ENCODE measurements around the gene PNPLA5.

The PNPLA5 gene

DNA sequence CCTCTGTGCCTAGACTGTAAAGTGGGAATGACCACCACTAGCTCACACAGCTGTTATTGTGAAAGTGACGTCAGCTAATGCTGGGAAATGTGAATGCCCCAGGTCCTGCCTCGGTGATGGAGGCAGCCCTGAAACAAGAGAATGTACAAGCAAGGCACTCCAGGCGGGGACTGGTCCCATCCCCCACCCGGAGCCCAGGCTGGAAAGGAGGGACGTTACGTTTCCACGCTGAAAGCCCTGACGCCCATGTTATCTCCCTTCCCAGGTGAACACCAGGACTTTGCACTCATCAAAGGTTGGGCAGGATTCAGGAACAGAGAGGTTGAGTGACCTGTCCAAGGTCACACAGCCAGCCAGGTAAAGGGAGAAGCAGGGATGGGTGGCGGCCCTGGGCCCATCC is 30.3 kb downstream of the PNPLA5 start:
- no peak overlapping the region for H3K4ac ChIP-seq (ENCODE audit: low read length)
- peak overlapping the region; percentile 21 for H3K14ac ChIP-seq (ENCODE audit: low read length)
- peaks cover 4% of the 10 kb centered on the region for H3K79me1 ChIP-seq (ENCODE audit: low read depth, low read length)
- H3K27ac ChIP-seq (replicated peaks; ENCODE audit: low read length) = no peak overlapping the region
- no peak overlapping the region for H2AK5ac ChIP-seq (ENCODE audit: low read depth, low read length)
- peaks cover 4 to 7% of the 10 kb centered on the region in 2 donors for H3K4me1 ChIP-seq (ENCODE audit: control insufficient read depth in 2 of 2, insufficient read depth in 1 of 2, low read depth in 1 of 2, low read length in 2 of 2)
- DNase-seq (ENCODE audit: low spot score) = no peak
- H3K27me3 ChIP-seq (ENCODE audit: control insufficient read depth in 3 of 3, insufficient read depth in 3 of 3, low read depth in 1 of 3, low read length in 3 of 3) = no peaks in the 10 kb centered on the region
- no peak overlapping the region for H2BK15ac ChIP-seq (ENCODE audit: low read length)
- no peak overlapping the region for H4K8ac ChIP-seq (ENCODE audit: low read depth, low read length)
- no peak overlapping the region for H3K23ac ChIP-seq (ENCODE audit: low read depth, low read length, poor library complexity)
- peak overlapping the region; percentile 63 for H3K4me2 ChIP-seq (ENCODE audit: insufficient read depth, low read length, poor library complexity, severe bottlenecking)
- no peak overlapping the region for H2BK5ac ChIP-seq (ENCODE audit: low read length)
- H3K9ac ChIP-seq (ENCODE audit: low read depth, low read length, poor library complexity) = peak overlapping the region; percentile 4
- H2BK120ac ChIP-seq (ENCODE audit: low read depth, low read length) = no peak overlapping the region
- H3K4me3 ChIP-seq (ENCODE audit: low read length in 2 of 2) = peak overlapping the region; percentile 85 to 93
- H3K18ac ChIP-seq (ENCODE audit: low read length) = no peak overlapping the region
- no CpG with 5 or more reads among the region's 9 CpGs for WGBS, 2 donors (ENCODE audit: extremely low coverage in 2 of 2, insufficient read length in 2 of 2, insufficient replicate concordance in 1 of 2)
- H4K91ac ChIP-seq (ENCODE audit: low read depth, low read length, poor library complexity) = no peak overlapping the region
- H2BK12ac ChIP-seq (ENCODE audit: low read length) = no peak overlapping the region
- peak overlapping the region; percentile 98 for H2AFZ ChIP-seq (ENCODE audit: low read length)
- H3K9me3 ChIP-seq (replicated peaks in 1 of 2; ENCODE audit: control insufficient read depth in 2 of 2, insufficient read depth in 1 of 2, low read depth in 1 of 2, low read length in 2 of 2) = peaks cover under 1 to 5% of the 10 kb centered on the region in 2 donors
- H3K36me3 ChIP-seq (replicated peaks in 1 of 2; ENCODE audit: control insufficient read depth in 2 of 2, insufficient read depth in 2 of 2, low read length in 2 of 2) = no peaks in the 10 kb centered on the region

GRCh38 chr22:43860831-43861230 is 31.0 kb downstream of the PNPLA5 start:
- Histone ChIP-seq H2BK12ac (ENCODE audit: low read length) (no peak overlapping the region), H2BK15ac (ENCODE audit: low read length) (no peak overlapping the region), H3K4me1 (ENCODE audit: control insufficient read depth in 2 of 2, insufficient read depth in 1 of 2, low read depth in 1 of 2, low read length in 2 of 2) (peaks cover 4 to 7% of the 10 kb centered on the region in 2 donors), H3K4me3 (ENCODE audit: low read length in 2 of 2) (peak overlapping the region in 1 of 2 donors; percentile 85), H3K18ac (ENCODE audit: low read length) (no peak overlapping the region), H2AK5ac (ENCODE audit: low read depth, low read length) (no peak overlapping the region), H2BK5ac (ENCODE audit: low read length) (no peak overlapping the region), H2BK120ac (ENCODE audit: low read depth, low read length) (no peak overlapping the region), H3K4me2 (ENCODE audit: insufficient read depth, low read length, poor library complexity, severe bottlenecking) (no peak overlapping the region), H3K14ac (ENCODE audit: low read length) (no peak overlapping the region), H3K9me3 (replicated peaks in 1 of 2; ENCODE audit: control insufficient read depth in 2 of 2, insufficient read depth in 1 of 2, low read depth in 1 of 2, low read length in 2 of 2) (peaks cover 3 to 7% of the 10 kb centered on the region in 2 donors), H3K79me1 (ENCODE audit: low read depth, low read length) (peaks cover 4% of the 10 kb centered on the region), H3K9ac (ENCODE audit: low read depth, low read length, poor library complexity) (no peak overlapping the region), H3K4ac (ENCODE audit: low read length) (no peak overlapping the region), H3K36me3 (replicated peaks in 1 of 2; ENCODE audit: control insufficient read depth in 2 of 2, insufficient read depth in 2 of 2, low read length in 2 of 2) (no peaks in the 10 kb centered on the region), H3K27ac (replicated peaks; ENCODE audit: low read length) (no peak overlapping the region), H2AFZ (ENCODE audit: low read length) (no peak overlapping the region), H3K23ac (ENCODE audit: low read depth, low read length, poor library complexity) (no peak overlapping the region), H4K91ac (ENCODE audit: low read depth, low read length, poor library complexity) (no peak overlapping the region), H3K27me3 (ENCODE audit: control insufficient read depth in 3 of 3, insufficient read depth in 3 of 3, low read depth in 1 of 3, low read length in 3 of 3) (no peaks in the 10 kb centered on the region), H4K8ac (ENCODE audit: low read depth, low read length) (no peak overlapping the region)
- DNase-seq (ENCODE audit: low spot score) = no peak
- no CpG with 5 or more reads among the region's 12 CpGs for WGBS, 2 donors (ENCODE audit: extremely low coverage in 2 of 2, insufficient read length in 2 of 2, insufficient replicate concordance in 1 of 2)

DNA sequence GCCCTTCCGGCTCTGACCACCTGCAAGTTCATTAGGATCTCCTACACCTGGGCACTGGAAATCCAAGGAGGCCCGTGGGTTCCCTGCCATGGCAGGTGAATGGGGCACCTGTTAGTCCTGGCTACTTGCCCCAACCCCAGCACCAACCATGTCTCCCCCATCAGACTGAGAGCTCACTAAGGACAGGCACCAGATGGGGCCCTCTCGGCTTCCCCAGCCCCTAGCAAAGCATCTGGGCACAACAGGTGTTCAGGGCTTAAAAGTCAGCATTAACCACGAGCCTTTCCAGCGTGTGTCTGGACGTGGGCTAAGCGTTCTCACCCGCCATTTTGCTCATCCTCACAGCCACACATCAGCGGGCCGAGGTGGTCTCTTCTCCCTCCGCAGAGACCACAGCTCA is 31.7 kb downstream of the PNPLA5 start:
- Histone ChIP-seq H3K14ac (ENCODE audit: low read length) (no peak overlapping the region), H3K4me2 (ENCODE audit: insufficient read depth, low read length, poor library complexity, severe bottlenecking) (no peak overlapping the region), H3K79me1 (ENCODE audit: low read depth, low read length) (peaks cover 4% of the 10 kb centered on the region), H3K27ac (replicated peaks; ENCODE audit: low read length) (no peak overlapping the region), H2BK5ac (ENCODE audit: low read length) (no peak overlapping the region), H2BK15ac (ENCODE audit: low read length) (no peak overlapping the region), H3K4me3 (ENCODE audit: low read length in 2 of 2) (no peak overlapping the region), H4K91ac (ENCODE audit: low read depth, low read length, poor library complexity) (no peak overlapping the region), H2BK12ac (ENCODE audit: low read length) (no peak overlapping the region), H2AK5ac (ENCODE audit: low read depth, low read length) (no peak overlapping the region), H2AFZ (ENCODE audit: low read length) (no peak overlapping the region), H3K23ac (ENCODE audit: low read depth, low read length, poor library complexity) (no peak overlapping the region), H3K4me1 (ENCODE audit: control insufficient read depth in 2 of 2, insufficient read depth in 1 of 2, low read depth in 1 of 2, low read length in 2 of 2) (peaks cover 4 to 7% of the 10 kb centered on the region in 2 donors), H3K9ac (ENCODE audit: low read depth, low read length, poor library complexity) (no peak overlapping the region), H2BK120ac (ENCODE audit: low read depth, low read length) (no peak overlapping the region), H3K9me3 (replicated peaks in 1 of 2; ENCODE audit: control insufficient read depth in 2 of 2, insufficient read depth in 1 of 2, low read depth in 1 of 2, low read length in 2 of 2) (peaks cover 3 to 7% of the 10 kb centered on the region in 2 donors), H3K4ac (ENCODE audit: low read length) (no peak overlapping the region), H4K8ac (ENCODE audit: low read depth, low read length) (no peak overlapping the region), H3K18ac (ENCODE audit: low read length) (no peak overlapping the region), H3K27me3 (ENCODE audit: control insufficient read depth in 3 of 3, insufficient read depth in 3 of 3, low read depth in 1 of 3, low read length in 3 of 3) (no peaks in the 10 kb centered on the region), H3K36me3 (replicated peaks in 1 of 2; ENCODE audit: control insufficient read depth in 2 of 2, insufficient read depth in 2 of 2, low read length in 2 of 2) (no peaks in the 10 kb centered on the region)
- WGBS, 2 donors (ENCODE audit: extremely low coverage in 2 of 2, insufficient read length in 2 of 2, insufficient replicate concordance in 1 of 2) = no CpG with 5 or more reads among the region's 11 CpGs
- no peak for DNase-seq (ENCODE audit: low spot score)

DNA sequence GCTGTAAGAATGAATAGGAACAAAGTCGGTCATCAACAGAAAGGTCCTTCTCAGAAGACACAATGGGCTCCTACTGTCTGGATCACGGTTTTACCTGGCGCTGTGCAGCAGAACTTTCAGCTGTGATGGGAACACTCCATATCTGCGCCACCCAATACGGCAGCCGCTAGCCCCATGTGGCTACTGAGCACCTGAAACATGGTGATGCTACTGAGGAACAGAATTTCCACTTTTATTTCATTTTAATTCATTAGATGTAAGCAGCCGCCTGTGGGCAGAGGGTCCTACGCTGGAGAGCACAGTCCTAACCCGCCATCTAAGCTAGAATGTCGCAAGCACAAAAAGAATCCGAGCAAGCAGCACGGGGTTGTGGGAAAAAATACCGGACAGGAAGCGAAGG is 32.2 kb downstream of the PNPLA5 start:
- Histone ChIP-seq H3K79me1 (ENCODE audit: low read depth, low read length) (peaks cover 4% of the 10 kb centered on the region), H3K4ac (ENCODE audit: low read length) (no peak overlapping the region), H2BK120ac (ENCODE audit: low read depth, low read length) (no peak overlapping the region), H4K91ac (ENCODE audit: low read depth, low read length, poor library complexity) (no peak overlapping the region), H3K27ac (replicated peaks; ENCODE audit: low read length) (no peak overlapping the region), H3K18ac (ENCODE audit: low read length) (no peak overlapping the region), H2AFZ (ENCODE audit: low read length) (no peak overlapping the region), H2AK5ac (ENCODE audit: low read depth, low read length) (no peak overlapping the region), H4K8ac (ENCODE audit: low read depth, low read length) (no peak overlapping the region), H3K27me3 (ENCODE audit: control insufficient read depth in 3 of 3, insufficient read depth in 3 of 3, low read depth in 1 of 3, low read length in 3 of 3) (no peaks in the 10 kb centered on the region), H3K9ac (ENCODE audit: low read depth, low read length, poor library complexity) (no peak overlapping the region), H3K4me3 (ENCODE audit: low read length in 2 of 2) (no peak overlapping the region), H3K4me1 (ENCODE audit: control insufficient read depth in 2 of 2, insufficient read depth in 1 of 2, low read depth in 1 of 2, low read length in 2 of 2) (peaks cover 4 to 7% of the 10 kb centered on the region in 2 donors), H2BK12ac (ENCODE audit: low read length) (no peak overlapping the region), H2BK5ac (ENCODE audit: low read length) (no peak overlapping the region), H2BK15ac (ENCODE audit: low read length) (no peak overlapping the region), H3K36me3 (replicated peaks in 1 of 2; ENCODE audit: control insufficient read depth in 2 of 2, insufficient read depth in 2 of 2, low read length in 2 of 2) (no peaks in the 10 kb centered on the region), H3K9me3 (replicated peaks in 1 of 2; ENCODE audit: control insufficient read depth in 2 of 2, insufficient read depth in 1 of 2, low read depth in 1 of 2, low read length in 2 of 2) (peaks cover 3 to 7% of the 10 kb centered on the region in 2 donors), H3K23ac (ENCODE audit: low read depth, low read length, poor library complexity) (no peak overlapping the region), H3K14ac (ENCODE audit: low read length) (no peak overlapping the region), H3K4me2 (ENCODE audit: insufficient read depth, low read length, poor library complexity, severe bottlenecking) (no peak overlapping the region)
- DNase-seq (ENCODE audit: low spot score) = no peak
- WGBS, 2 donors (ENCODE audit: extremely low coverage in 2 of 2, insufficient read length in 2 of 2, insufficient replicate concordance in 1 of 2) = no CpG with 5 or more reads among the region's 14 CpGs

Data from neuronal stem cell (in vitro differentiated cells).